HepG2 (cell line): Measurements from ENCODE around the gene TET3. TPM values are rescaled to one million over a fixed set of nuclear protein-coding genes. Genes with fewer than 3 reads are reported as not detected.
A peak's percentile ranks its signal among the peaks of the same experiment; 100 is the strongest.

ENCODE experiments used
- ATF7-NPFF ChIP-seq: sonication (generic); formaldehyde crosslinking; IDR thresholded peaks from 2 replicates; pipeline ENCODE4 v1.8.1; 2023; ENCODE audit warnings: mild to moderate bottlenecking, low read depth, missing genetic modification reagents, moderate library complexity
- CBX2 ChIP-seq, 2 experiments: fragments of 200-600 bp in 1 of 2; sonication (generic); formaldehyde crosslinking in 1 of 2; IDR thresholded peaks; 2 replicates each; pipeline versions ENCODE4 v1.7.0 to v1.8.1; 2018 to 2022; ENCODE audit warnings: low read depth in 2 of 2, low read length in 1 of 2, mild to moderate bottlenecking in 1 of 2, missing genetic modification reagents in 1 of 2
- CENPBD1 ChIP-seq: sonication (generic); formaldehyde crosslinking; IDR thresholded peaks from 2 replicates; pipeline ENCODE4 v1.8.0; 2022; ENCODE audit warnings: missing genetic modification reagents, low read depth, mild to moderate bottlenecking, borderline replicate concordance
- DBP ChIP-seq: sonication (generic); formaldehyde crosslinking; IDR thresholded peaks from 2 replicates; pipeline ENCODE4 v1.4.0; 2020; ENCODE audit warnings: missing genetic modification reagents; ENCODE audit errors: not compliant biosample characterization
- GMEB1 ChIP-seq: sonication (generic); formaldehyde crosslinking; IDR thresholded peaks from 2 replicates; pipeline ENCODE4 v1.5.1; 2020; ENCODE audit warnings: missing genetic modification reagents, mild to moderate bottlenecking, borderline replicate concordance
- HDAC1 ChIP-seq: sonication (generic); formaldehyde crosslinking; IDR thresholded peaks from 2 replicates; pipeline ENCODE4 v1.5.1; 2020; ENCODE audit warnings: mild to moderate bottlenecking, missing genetic modification reagents
- IKZF4 ChIP-seq: sonication (generic); formaldehyde crosslinking; IDR thresholded peaks from 2 replicates; pipeline ENCODE4 v1.5.1; 2020; ENCODE audit warnings: borderline replicate concordance, mild to moderate bottlenecking, low read depth, missing genetic modification reagents; ENCODE audit errors: not compliant biosample characterization
- NFIB ChIP-seq: sonication (generic); formaldehyde crosslinking; IDR thresholded peaks from 2 replicates; pipeline ENCODE4 v1.9.0; 2021; ENCODE audit warnings: missing genetic modification reagents, mild to moderate bottlenecking, borderline replicate concordance
- PHF20 ChIP-seq: sonication (generic); formaldehyde crosslinking; IDR thresholded peaks from 2 replicates; pipeline ENCODE4 v1.5.0; 2020; ENCODE audit warnings: mild to moderate bottlenecking, missing genetic modification reagents
- SMARCE1 ChIP-seq: fragments of 450-650 bp; IDR thresholded peaks from 2 replicates; pipeline ENCODE4 v1.6.1; 2017; ENCODE audit warnings: borderline replicate concordance
- THRA ChIP-seq: sonication (generic); formaldehyde crosslinking; IDR thresholded peaks from 2 replicates; pipeline ENCODE4 v1.4.0; 2020; ENCODE audit warnings: missing genetic modification reagents, borderline replicate concordance
- TMF1 ChIP-seq: sonication (generic); formaldehyde crosslinking; IDR thresholded peaks from 2 replicates; pipeline ENCODE4 v1.8.1; 2022; ENCODE audit warnings: low read depth, missing genetic modification reagents
- ZBTB7B ChIP-seq: sonication (generic); formaldehyde crosslinking; IDR thresholded peaks from 2 replicates; pipeline ENCODE4 v1.4.0; 2020; ENCODE audit warnings: missing genetic modification reagents
- ZNF574 ChIP-seq: sonication (generic); formaldehyde crosslinking; IDR thresholded peaks from 2 replicates; pipeline ENCODE4 v1.4.0; 2020; ENCODE audit warnings: missing genetic modification reagents
- ZNF724P ChIP-seq: sonication (generic); formaldehyde crosslinking; IDR thresholded peaks from 2 replicates; pipeline ENCODE4 v1.8.0; 2022; ENCODE audit warnings: missing genetic modification reagents, borderline replicate concordance
- ZUFSP ChIP-seq: sonication (generic); formaldehyde crosslinking; IDR thresholded peaks from 2 replicates; pipeline ENCODE4 v1.9.0; 2021; ENCODE audit warnings: missing genetic modification reagents, mild to moderate bottlenecking, borderline replicate concordance
- polyA plus RNA-seq, 8 experiments: library from polyadenylated mRNA; depleted of rRNA in 3 of 8; stranded (reverse) in 7 of 8; unstranded in 1 of 8; fragments of >200 nt; fragmentation: Illumina TruSeq in 4 of 8; extraction: Trizol in 4 of 8; gene quantifications; 2 replicates each; pipeline versions ENCODE4 v1.2.1 to v1.2.3, GENCODE V29; 2011 to 2016; ENCODE audit warnings: low read depth in 4 of 8, missing spikeins in 1 of 8, mixed read lengths in 1 of 8; ENCODE audit not compliant: insufficient read depth in 1 of 8
- total RNA-seq, 5 experiments: library from RNA; depleted of rRNA; stranded (reverse); fragments of >200 nt; fragmentation: Illumina TruSeq; extraction: Trizol; gene quantifications; 2 replicates each; pipeline ENCODE4 v1.2.3, GENCODE V29; 2016; ENCODE audit warnings: low read depth in 1 of 5

TET3 gene
- total and polyA plus RNA-seq, 2 of the 13 experiments (the other 11 are each of a cell fraction or from before 2014, with no cell fraction given), result 4.3 to 6.8 TPM

GRCh38 chr2:73981081-73982001 lies 3.4 kb upstream of the TET3 start (continued):
- TF ChIP-seq ZNF724P (CRISPR knock-in tag) (no peak), THRA (CRISPR knock-in tag) (no peak), PHF20 (no peak), NFIB (CRISPR knock-in tag) (no peak), GMEB1 (no peak), CBX2 (IDR thresholded peaks at IDR 0.05; ENCODE audit: low read depth, low read length) (no peak), CBX2 (CRISPR knock-in tag; IDR thresholded peaks at IDR 0.05; ENCODE audit: low read depth) (no peak), TMF1 (CRISPR knock-in tag) (no peak), ZUFSP (CRISPR knock-in tag) (no peak), HDAC1 (CRISPR knock-in tag) (no peak), ATF7-NPFF (no peak), ZBTB7B (CRISPR knock-in tag) (no peak), DBP (CRISPR knock-in tag) (no peak), SMARCE1 (no peak), IKZF4 (peak; percentile 16), CENPBD1 (CRISPR knock-in tag) (no peak), ZNF574 (CRISPR knock-in tag) (no peak)
